ENCODE results near the gene DGKD.

GRCh38 chr2:233499928-233500327 is 145.6 kb downstream of the DGKD start:
- no peak for TF ChIP-seq CTCF (IDR thresholded peaks at IDR 0.05; ENCODE audit: low read depth, low read length)
- no peak for TF ChIP-seq EZH2phosphoT487 (IDR thresholded peaks at IDR 0.05; ENCODE audit: low read depth)

Measured in OCI-LY3 (cell line).